ENCODE data around the gene MOCOS. TPM values are rescaled to one million over a fixed set of nuclear protein-coding genes. Genes with fewer than 3 reads are reported as not detected.
"Not testable (repeated sequence)": the region's sequence is repeated elsewhere in the genome, so short reads cannot be mapped to it uniquely, and the experiment has no call there.

MOCOS gene
- total RNA-seq, 2 donors from 2014 or later, result 1.0 to 1.3 TPM

- Histone ChIP-seq H3K27ac (no peak overlapping the region), H3K4me1 (no peaks in the 10 kb centered on the region), H3K27me3 (no peaks in the 10 kb centered on the region), H3K9me3 (peaks cover 0 to 6% (median 2%) of the 10 kb centered on the region in 3 donors), H3K36me3 (replicated peaks in 1 of 2; ENCODE audit: insufficient read depth in 1 of 2, low read depth in 2 of 2) (no peaks in the 10 kb centered on the region), H3K4me3 (no peak overlapping the region)
- 65 to 82% methylated on average over 1 of the region's 1 CpG for WGBS, 2 donors
- intact Hi-C loops (cut with DNase I), result no loop called here
- no peak for DNase-seq
- TF ChIP-seq, protein P1, sequence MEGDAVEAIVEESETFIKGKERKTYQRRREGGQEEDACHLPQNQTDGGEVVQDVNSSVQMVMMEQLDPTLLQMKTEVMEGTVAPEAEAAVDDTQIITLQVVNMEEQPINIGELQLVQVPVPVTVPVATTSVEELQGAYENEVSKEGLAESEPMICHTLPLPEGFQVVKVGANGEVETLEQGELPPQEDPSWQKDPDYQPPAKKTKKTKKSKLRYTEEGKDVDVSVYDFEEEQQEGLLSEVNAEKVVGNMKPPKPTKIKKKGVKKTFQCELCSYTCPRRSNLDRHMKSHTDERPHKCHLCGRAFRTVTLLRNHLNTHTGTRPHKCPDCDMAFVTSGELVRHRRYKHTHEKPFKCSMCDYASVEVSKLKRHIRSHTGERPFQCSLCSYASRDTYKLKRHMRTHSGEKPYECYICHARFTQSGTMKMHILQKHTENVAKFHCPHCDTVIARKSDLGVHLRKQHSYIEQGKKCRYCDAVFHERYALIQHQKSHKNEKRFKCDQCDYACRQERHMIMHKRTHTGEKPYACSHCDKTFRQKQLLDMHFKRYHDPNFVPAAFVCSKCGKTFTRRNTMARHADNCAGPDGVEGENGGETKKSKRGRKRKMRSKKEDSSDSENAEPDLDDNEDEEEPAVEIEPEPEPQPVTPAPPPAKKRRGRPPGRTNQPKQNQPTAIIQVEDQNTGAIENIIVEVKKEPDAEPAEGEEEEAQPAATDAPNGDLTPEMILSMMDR (IDR thresholded peaks at IDR 0.05), result no peak
- ATAC-seq, result no peak
Observed at GRCh38 chr18:36229188-36229587, 41.9 kb downstream of the MOCOS start.

GRCh38 chr18:36240510-36240909, 53.2 kb downstream of the MOCOS start:
- H3K4me1 ChIP-seq; H3K27ac ChIP-seq; H3K4me3 ChIP-seq; ATAC-seq; intact Hi-C loops (cut with DNase I); H3K9me3 ChIP-seq; H3K36me3 ChIP-seq (replicated peaks in 1 of 2; ENCODE audit: insufficient read depth in 1 of 2, low read depth in 2 of 2); H3K27me3 ChIP-seq; DNase-seq: not testable (repeated sequence)
- WGBS, 2 donors, result 34% methylated on average over 5 of the region's 15 CpGs; no CpG with 5 or more reads in 1 of the 2 donors

DNA sequence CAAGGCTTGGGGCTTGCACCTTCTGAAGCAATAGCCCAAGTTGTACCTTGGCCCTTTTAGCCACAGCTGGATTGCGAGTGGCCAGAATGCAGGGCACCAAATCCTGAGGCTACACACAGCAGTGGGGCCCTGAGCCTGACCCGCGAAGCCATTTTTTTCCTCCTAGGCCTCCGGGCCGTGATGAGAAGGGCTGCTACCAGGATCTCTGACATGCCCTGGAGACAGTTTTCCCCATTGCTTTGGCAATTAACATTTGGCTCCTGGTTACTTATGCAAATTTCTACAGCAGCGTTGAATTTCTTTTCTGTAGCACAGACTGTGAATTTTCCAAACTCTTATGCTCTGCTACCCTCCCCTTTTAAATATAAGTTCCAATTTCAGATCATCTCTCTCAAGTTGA, 54.5 kb downstream of the MOCOS start:
- no peaks in the 10 kb centered on the region for H3K4me1 ChIP-seq
- TF ChIP-seq, protein P1 (IDR thresholded peaks at IDR 0.05), result no peak
- no peak for TF ChIP-seq POLR2A (IDR thresholded peaks at IDR 0.05)
- ATAC-seq (no peak), DNase-seq (no peak)
- intact Hi-C loops (cut with DNase I), result no loop called here
- no peak overlapping the region for H3K27ac ChIP-seq
- no peaks in the 10 kb centered on the region for H3K36me3 ChIP-seq (replicated peaks in 1 of 2; ENCODE audit: insufficient read depth in 1 of 2, low read depth in 2 of 2)
- H3K4me3 ChIP-seq, result no peak overlapping the region
- no peaks in the 10 kb centered on the region for H3K9me3 ChIP-seq
- WGBS, 2 donors, result 89 to 98% methylated on average over 5 to 6 of the region's 6 CpGs
- H3K27me3 ChIP-seq, result no peaks in the 10 kb centered on the region

GRCh38 chr18:36247036-36247435, 59.7 kb downstream of the MOCOS start:
- Histone ChIP-seq H3K36me3 (replicated peaks in 1 of 2; ENCODE audit: insufficient read depth in 1 of 2, low read depth in 2 of 2) (no peaks in the 10 kb centered on the region), H3K9me3 (no peaks in the 10 kb centered on the region), H3K4me1 (no peaks in the 10 kb centered on the region), H3K27ac (no peak overlapping the region), H3K27me3 (no peaks in the 10 kb centered on the region), H3K4me3 (no peak overlapping the region)
- TF ChIP-seq, protein P1 (IDR thresholded peaks at IDR 0.05), result no peak
- TF ChIP-seq POLR2A (IDR thresholded peaks at IDR 0.05), result no peak
- DNase-seq (no peak), ATAC-seq (no peak)
- WGBS, 2 donors, result 87 to 90% methylated on average over 1 of the region's 1 CpG
- intact Hi-C loops (cut with DNase I), result no loop called here

DNA sequence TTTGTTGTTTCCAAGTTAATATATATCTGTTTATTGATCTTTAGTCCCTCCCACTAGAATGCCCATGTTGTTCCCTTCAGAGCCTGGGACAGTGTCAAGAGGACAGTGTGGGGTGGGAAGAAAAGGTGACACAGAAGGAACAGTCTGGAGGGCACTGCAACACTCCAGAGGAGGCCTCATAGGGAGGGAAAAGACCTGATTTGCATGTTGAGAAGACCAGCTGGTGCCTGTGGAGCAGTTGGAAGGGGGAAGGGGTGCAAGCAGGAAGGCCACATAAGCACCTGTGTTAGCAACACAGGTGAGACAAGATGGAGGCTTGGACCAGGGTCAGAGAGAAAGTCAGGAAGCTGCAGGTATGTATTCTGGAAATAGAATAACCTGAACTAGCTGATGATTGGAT, 62.1 kb downstream of the MOCOS start:
- no peaks in the 10 kb centered on the region for H3K9me3 ChIP-seq
- ATAC-seq (no peak), DNase-seq (no peak)
- no peaks in the 10 kb centered on the region for H3K27me3 ChIP-seq
- intact Hi-C loops (cut with DNase I), result no loop called here
- H3K27ac ChIP-seq, result no peak overlapping the region
- TF ChIP-seq, protein P1 (IDR thresholded peaks at IDR 0.05), result no peak
- TF ChIP-seq POLR2A (IDR thresholded peaks at IDR 0.05), result no peak
- H3K36me3 ChIP-seq (replicated peaks in 1 of 2; ENCODE audit: insufficient read depth in 1 of 2, low read depth in 2 of 2), result no peaks in the 10 kb centered on the region
- no peaks in the 10 kb centered on the region for H3K4me1 ChIP-seq
- no peak overlapping the region for H3K4me3 ChIP-seq

All from body of pancreas (tissue), 4 donors.